GM12891 (cell line): ENCODE results near the gene PRIMA1.

ENCODE experiments used
- PAX5 ChIP-seq: IDR thresholded peaks from 2 replicates; pipeline ENCODE4 v1.6.1; 2011; ENCODE audit warnings: low read length, moderate library complexity, mild to moderate bottlenecking; ENCODE audit not compliant: insufficient read depth, severe bottlenecking
- POLR2AphosphoS5 ChIP-seq: IDR thresholded peaks from 2 replicates; pipeline ENCODE4 v1.6.1; 2011; ENCODE audit warnings: low read depth, low read length, control low read depth

GRCh38 chr14:93765155-93765554, 23.1 kb downstream of the PRIMA1 start:
- TF ChIP-seq PAX5 (no peak), POLR2AphosphoS5 (no peak)
